ENCODE measurements around the gene PHF2.

The PHF2 gene

DNA sequence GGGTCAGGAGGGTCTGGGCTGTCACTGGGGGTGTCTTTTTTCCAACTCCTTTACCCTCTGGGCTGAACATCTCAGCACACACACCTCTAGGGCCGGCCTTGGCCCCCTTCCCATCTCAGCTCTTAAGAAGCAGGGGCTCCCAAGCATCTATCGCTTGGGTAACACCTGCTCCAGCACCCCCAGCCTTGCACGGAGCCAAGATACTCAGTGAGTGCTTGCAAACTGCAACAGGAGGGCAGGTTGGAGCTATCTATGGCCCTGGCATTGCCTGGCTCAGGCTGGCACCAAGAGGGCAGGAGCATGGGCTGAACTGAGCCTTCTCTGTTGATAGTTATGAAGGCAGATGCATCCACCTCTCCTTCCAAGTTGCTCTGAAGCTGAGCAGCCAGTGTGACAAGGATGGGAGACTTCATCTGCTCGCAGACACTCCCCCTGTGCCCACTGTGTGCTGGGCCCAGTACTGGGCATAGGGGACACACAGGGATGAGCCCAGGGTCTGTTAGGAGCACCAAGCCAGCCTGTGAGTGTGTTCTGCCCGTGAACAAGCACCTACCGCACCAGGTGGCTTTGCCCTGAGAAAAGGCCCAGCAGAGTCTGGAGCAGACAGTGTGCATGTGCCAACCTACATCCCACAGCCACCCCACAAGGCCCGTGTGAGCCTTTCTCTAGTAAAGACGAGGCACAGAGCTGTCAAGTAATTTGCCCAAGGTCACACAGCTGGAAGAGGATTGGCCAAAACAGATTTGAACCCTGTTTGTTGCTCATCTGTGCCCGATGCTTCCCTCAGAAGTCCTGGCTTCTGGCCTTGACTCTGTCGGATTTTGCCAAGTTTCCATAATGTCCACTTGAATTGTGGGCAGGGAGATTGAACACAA, 58.2 kb downstream of the PHF2 start:
- DNase-seq: no peak

DNA sequence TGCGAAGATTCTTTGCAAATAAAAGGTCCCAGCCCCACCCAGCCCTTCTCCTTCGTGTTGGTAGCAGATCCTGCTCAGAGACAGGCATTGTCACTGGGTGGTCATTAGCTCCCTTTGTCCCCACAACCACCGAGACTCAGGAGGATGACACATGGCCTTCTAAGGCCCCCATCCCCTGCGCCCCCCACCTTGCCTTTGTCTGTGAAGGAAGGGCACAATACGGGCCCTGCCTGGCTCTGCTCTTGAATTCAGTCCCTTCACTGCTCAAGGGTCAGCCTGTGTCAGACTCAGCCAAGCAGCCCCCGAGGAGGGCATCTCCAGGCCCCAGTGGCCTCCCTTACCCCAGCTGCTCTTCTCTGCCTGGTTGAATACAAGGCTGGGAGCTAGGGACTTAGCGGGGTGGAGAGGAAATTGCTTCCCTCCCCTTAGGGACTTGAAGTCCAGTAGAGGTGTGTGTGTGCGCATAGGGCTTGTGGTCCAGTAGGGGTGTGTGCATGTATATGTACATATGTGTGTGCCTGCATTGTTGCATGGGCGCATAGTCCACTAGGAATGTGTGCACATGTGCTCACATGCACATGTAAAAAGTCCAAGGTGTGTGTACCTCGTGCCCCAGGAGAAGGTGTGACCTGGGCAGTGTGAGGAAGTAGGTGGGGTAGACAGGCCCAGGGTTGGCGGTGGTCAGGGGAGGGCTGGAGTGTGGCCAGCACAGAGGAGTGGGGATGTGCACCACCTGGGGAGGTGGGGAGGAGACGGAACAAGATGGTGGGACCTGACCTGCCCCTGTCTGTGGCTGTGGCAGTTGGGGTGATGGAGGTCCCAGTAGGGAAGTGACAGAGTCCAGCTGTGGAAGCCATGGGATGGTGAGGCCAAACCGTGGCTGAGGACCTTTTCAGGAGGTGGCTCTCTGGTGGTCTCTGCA, 59.1 kb downstream of the PHF2 start:
- no peak for DNase-seq

GRCh38 chr9:93636172-93636661, 59.8 kb downstream of the PHF2 start:
- DNase-seq: no peak

- DNase-seq: no peak
These were observed 60.3 kb downstream of the PHF2 start for GRCh38 chr9:93636667-93637066.

DNA sequence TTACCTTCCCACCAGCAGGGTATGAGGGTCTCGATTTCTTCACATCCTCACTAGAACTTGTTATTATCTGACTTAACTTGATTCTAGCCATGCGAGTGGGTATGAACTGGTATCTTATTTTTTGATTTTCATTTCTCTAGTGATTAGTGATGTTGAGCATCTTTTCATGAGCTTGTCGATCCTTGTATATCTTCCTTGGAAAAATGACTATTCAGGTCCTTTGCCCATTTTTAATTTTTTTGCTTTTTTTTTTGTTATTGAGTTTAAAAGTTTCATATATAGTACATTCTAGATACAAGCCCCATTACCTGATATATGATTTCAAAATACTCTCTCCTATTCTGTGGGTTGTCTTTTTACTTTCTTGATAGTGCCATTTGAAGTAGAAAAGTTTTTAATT, 61.5 kb downstream of the PHF2 start:
- no peak for DNase-seq

- no peak for DNase-seq
These were observed 63.6 kb downstream of the PHF2 start for GRCh38 chr9:93640027-93640426.

- DNase-seq: no peak
These were observed 66.6 kb downstream of the PHF2 start for GRCh38 chr9:93642961-93643360.

DNA sequence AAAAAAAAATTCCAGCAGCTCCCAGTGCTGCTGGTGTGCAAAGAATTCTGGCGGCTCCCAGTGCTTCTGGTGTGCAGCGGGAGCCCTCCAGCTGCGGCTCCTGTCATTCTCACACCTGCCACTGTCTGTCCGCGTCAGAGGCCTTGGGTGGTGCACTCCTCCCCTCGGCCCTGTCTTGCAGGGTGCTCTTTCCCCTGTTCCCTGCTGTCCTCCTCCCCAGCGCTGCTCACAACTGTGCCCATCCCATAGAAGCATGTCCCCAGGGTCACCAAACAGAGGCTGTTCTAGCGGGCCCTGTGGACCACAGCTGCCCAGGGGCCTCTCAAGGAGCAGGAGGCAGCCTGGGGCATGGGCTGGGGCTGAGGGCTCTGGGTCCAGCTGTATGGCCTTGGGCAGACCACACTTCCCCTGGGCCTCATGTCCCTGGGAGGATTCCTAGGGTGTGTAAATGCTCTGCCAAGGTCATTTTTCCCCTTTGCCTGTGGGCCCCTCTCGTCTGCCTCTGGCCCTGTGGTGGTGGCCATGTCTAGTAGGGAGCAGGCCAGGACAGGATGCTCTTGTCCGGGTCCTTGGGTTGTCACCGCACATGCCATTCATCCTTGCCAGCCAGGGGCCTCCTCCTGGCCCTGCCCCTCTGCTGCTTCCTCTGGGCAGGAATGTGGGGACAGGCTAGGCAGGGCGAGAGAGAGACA, 68.2 kb downstream of the PHF2 start:
- DNase-seq: peak; percentile 2

DNA sequence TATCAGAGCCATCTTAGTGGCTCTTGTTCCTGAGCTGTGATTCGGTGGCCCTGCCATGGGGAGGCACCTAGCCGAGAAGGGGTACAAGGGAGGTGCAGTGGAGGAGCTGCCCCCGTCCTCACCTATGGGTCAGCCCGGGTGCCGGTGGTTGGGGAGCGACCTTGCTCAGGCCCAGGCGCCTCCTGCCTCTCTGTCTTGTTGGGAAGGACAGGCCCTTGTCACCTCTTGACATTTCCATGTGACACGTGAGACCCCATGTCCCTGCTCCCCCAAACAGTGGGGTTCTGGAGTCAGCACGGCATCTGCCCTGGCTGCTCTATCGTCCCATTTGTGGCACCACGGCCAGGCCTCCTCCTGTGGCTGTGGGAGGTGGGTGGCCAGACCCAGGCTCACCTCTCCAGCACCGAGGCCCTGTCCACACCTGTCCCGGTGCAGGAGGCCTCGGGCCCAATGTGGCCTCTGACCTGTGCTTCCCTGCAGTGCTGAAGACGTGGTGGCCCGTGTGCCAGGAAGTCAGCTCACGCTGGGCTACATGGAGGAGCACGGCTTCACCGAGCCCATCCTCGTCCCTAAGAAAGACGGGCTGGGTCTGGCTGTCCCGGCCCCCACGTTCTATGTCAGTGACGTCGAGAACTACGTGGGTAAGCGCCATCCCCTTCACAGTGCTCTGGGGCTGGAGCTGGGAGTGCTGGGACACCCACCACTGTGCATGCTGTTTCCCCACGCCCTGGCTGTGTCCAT, 68.9 kb downstream of the PHF2 start:
- peak; percentile 8 for DNase-seq

DNA sequence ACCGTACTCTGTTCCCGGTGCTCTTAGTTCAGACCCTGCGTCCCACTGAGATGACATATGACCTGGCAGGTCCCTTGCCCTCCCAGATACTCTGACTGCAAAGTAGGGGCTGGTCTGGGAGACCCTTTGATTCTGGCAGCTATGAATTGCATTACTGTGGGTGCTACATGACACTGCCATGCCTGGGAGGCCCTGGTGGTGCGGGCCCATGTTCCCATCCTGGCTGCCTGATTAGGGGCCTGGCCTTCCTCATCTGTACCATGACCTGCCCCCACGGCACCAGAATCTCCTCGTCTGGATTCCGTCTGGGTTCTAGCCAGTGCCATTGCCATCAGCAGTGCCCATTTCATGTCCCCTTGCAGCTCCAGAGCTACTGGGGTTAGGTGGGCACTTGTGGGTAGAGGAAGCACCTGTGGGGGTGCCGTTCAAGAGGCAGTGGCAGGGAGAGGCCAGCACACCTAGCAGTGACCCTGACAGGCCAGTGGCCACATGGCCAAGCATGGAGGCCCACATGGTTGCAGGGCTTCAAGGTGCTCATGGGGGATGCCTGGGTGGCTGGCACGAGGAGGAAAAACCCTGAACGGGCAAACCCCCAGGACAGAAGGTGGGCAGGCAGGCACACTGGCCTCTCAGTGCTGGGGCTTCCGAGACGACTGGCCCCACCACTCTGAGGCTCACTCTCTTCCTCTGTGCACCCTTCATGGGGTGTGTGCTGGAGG, 69.7 kb downstream of the PHF2 start:
- DNase-seq: peak; percentile 2

DNA sequence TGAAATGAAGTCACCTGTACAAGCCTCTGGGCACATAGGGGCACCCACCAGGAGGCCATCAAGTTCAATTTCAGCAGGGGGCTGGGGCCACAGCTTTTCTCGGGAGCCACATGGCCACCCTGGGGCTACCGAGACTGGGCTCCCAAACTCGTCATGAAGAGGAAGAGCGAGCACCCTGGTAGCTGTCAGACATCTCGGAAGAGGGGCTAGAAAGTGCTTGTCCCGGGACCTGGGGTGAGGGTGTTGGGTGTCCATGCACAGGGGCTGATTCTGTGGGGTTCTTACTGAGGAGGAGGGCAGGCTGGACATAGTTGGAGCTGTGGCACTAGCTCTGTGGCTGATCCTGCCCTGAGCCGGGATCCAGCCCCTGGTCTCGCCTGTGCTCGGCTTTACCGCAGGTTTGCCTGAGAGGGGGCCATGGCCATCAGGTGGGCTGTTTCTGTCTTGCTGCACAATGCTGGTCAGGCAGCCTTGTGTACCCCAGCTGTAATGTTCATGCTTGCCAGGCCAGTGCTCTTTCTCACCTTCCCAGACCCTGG, 70.3 kb downstream of the PHF2 start:
- no peak for DNase-seq

- no peak for DNase-seq
These were observed 71.8 kb downstream of the PHF2 start for GRCh38 chr9:93648181-93648580.

- no peak for DNase-seq
These were observed 72.5 kb downstream of the PHF2 start for GRCh38 chr9:93648836-93649235.

GRCh38 chr9:93649610-93650261, 73.4 kb downstream of the PHF2 start:
- no peak for DNase-seq

- no peak for DNase-seq
These were observed 74.1 kb downstream of the PHF2 start for GRCh38 chr9:93650448-93650847.

GRCh38 chr9:93651521-93651950, 75.2 kb downstream of the PHF2 start:
- DNase-seq: no peak

GRCh38 chr9:93652604-93653592, 76.5 kb downstream of the PHF2 start:
- DNase-seq: no peak

- no peak for DNase-seq
These were observed 77.4 kb downstream of the PHF2 start for GRCh38 chr9:93653760-93654159.

- DNase-seq: no peak
These were observed 78.1 kb downstream of the PHF2 start for GRCh38 chr9:93654351-93654961.
